H1 (cell line): ENCODE data around the gene EPN3. TPM values are rescaled to one million over a fixed set of nuclear protein-coding genes. Genes with fewer than 3 reads are reported as not detected.

Experiments
- EGR1 ChIP-seq: IDR thresholded peaks from 2 replicates; pipeline ENCODE4 v1.6.1; 2011; ENCODE audit warnings: low read depth, low read length, borderline replicate concordance
- GABPA ChIP-seq: IDR thresholded peaks from 2 replicates; pipeline ENCODE4 v1.6.1; 2011; ENCODE audit warnings: mild to moderate bottlenecking, low read length, moderate library complexity, borderline replicate concordance; ENCODE audit not compliant: insufficient read depth
- HDAC6 ChIP-seq: IDR thresholded peaks from one replicate; pipeline ENCODE4 v1.7.1; 2012; ENCODE audit warnings: low read depth, mild to moderate bottlenecking, inconsistent platforms, low read length, moderate library complexity
- RAD21 ChIP-seq, 2 experiments: IDR thresholded peaks in 1 of 2; conservative IDR thresholded peaks in 1 of 2; 2 replicates each; pipeline ENCODE4 v1.6.1; 2011; ENCODE audit warnings: low read depth in 2 of 2, low read length in 2 of 2, improper control_type of control experiment in 1 of 2, inconsistent platforms in 1 of 2, mild to moderate bottlenecking in 1 of 2, moderate library complexity in 1 of 2
- RBBP5 ChIP-seq: IDR thresholded peaks from 2 replicates; pipeline ENCODE4 v1.7.1; 2012; ENCODE audit warnings: low read depth, mild to moderate bottlenecking, inconsistent platforms, low read length, moderate library complexity, borderline replicate concordance
- RXRA ChIP-seq: IDR thresholded peaks from 2 replicates; pipeline ENCODE4 v1.6.1; 2011; ENCODE audit warnings: low read depth, mild to moderate bottlenecking, low read length, moderate library complexity; ENCODE audit not compliant: insufficient read depth
- SIN3A ChIP-seq, 2 experiments: IDR thresholded peaks in 1 of 2; conservative IDR thresholded peaks in 1 of 2; 2 replicates each; pipeline ENCODE4 v1.6.1; 2011 to 2012; ENCODE audit warnings: low read length in 2 of 2, improper control_type of control experiment in 1 of 2, low read depth in 1 of 2, mild to moderate bottlenecking in 1 of 2
- SP4 ChIP-seq: IDR thresholded peaks from 2 replicates; pipeline ENCODE4 v1.6.1; 2012; ENCODE audit warnings: low read length, inconsistent platforms
- TAF1 ChIP-seq: IDR thresholded peaks from 2 replicates; pipeline ENCODE4 v1.6.1; 2011; ENCODE audit warnings: mild to moderate bottlenecking, low read depth, low read length
- TBP ChIP-seq: IDR thresholded peaks from 2 replicates; pipeline ENCODE4 v1.6.1; 2011; ENCODE audit warnings: low read depth, low read length, improper control_type of control experiment
- YY1 ChIP-seq: IDR thresholded peaks from 2 replicates; pipeline ENCODE4 v1.6.1; 2011; ENCODE audit warnings: low read depth, mild to moderate bottlenecking, low read length
- polyA plus RNA-seq, 7 experiments: library from polyadenylated mRNA; depleted of rRNA in 3 of 7; stranded (reverse) in 5 of 7; unstranded in 2 of 7; fragments of >200 nt in 5 of 7; fragments of 200-250 nt in 2 of 7; gene quantifications; 1 replicate in 5 of 7; 2 replicates in 1 of 7; 4 replicates in 1 of 7; pipeline versions ENCODE4 v1.2.1 to v1.2.3, GENCODE V29; 2011 to 2013; ENCODE audit warnings: missing spikeins in 2 of 7, mixed read lengths in 2 of 7
- total RNA-seq: library from RNA; stranded (reverse); fragmentation: NEBNext Ultra II Directional; extraction: Animal tissue kit (Norgen Biotek cat#: 25700); gene quantifications from 2 replicates; pipeline ENCODE4 v1.2.1, GENCODE V29; 2021
- TF ChIP-seq, protein P1 (sequence below): IDR thresholded peaks from 2 replicates; pipeline ENCODE4 v1.6.1; 2012; ENCODE audit warnings: inconsistent platforms
- TF ChIP-seq, protein P2 (sequence below): IDR thresholded peaks from 2 replicates; pipeline ENCODE4 v1.6.1; 2011; ENCODE audit warnings: low read depth, mild to moderate bottlenecking, low read length; ENCODE audit not compliant: insufficient read depth
- TF ChIP-seq, protein P3 (sequence below), 3 experiments: IDR thresholded peaks; 1 replicate in 2 of 3; 2 replicates in 1 of 3; pipeline versions ENCODE4 v1.5.1 to v1.6.1; 2011; ENCODE audit warnings: low read length in 3 of 3, mild to moderate bottlenecking in 3 of 3, inconsistent platforms in 2 of 3, low read depth in 1 of 3, moderate library complexity in 1 of 3; ENCODE audit not compliant: insufficient read depth in 1 of 3; ENCODE audit errors: control extremely low read depth in 1 of 3

The EPN3 gene
- total and polyA plus RNA-seq, 2 of the 8 experiments (the other 6 are each of a cell fraction or from before 2014, with no cell fraction given), result 6.7 to 7.9 TPM

DNA sequence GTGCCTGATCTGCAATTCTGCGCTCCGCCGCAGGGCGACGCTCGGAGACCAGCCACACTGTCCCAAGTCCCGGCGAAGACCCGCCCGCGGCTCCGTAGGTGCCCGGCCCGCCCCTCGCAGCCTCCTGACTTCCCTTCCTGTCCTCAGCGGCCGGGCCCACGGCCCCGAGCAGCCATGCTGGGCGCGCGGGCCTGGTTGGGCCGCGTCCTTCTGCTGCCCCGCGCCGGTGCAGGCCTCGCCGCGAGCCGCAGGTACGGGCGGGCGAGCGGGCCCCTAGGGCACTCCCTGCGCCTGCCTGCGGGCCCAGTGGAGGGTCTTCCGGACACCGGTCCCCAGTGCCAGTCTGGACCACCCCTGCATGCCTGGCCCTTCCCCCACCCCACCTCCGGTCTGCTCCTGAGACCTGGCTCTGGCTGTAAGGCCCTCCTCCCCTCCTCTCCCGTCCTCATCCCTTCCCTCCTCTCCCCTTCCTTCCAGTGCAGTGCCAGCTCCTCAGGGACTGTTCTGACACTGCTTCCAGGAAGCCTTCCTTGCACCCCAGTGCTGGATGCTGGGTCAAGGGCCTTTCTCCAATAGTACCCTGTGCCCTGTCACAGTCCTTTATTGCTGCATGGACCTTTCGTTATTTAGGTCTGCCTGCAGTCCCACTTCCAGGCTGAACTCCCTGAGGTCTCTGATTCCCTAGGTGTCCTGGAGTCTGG is 14.7 kb downstream of the EPN3 start, which contains the start of gene SPATA20 (continued):
- no peak for TF ChIP-seq HDAC6
- TF ChIP-seq RXRA, result no peak
- TF ChIP-seq SIN3A (conservative IDR thresholded peaks at IDR 0.05 in 1 of 2, IDR thresholded peaks at IDR 0.05 in 1 of 2; ENCODE audit: low read depth in 1 of 2, low read length in 2 of 2), result peak in 1 of 2 experiments; percentile 79; a peak in 1 of 4 replicates
- no peak for TF ChIP-seq EGR1
- TF ChIP-seq, protein P1, sequence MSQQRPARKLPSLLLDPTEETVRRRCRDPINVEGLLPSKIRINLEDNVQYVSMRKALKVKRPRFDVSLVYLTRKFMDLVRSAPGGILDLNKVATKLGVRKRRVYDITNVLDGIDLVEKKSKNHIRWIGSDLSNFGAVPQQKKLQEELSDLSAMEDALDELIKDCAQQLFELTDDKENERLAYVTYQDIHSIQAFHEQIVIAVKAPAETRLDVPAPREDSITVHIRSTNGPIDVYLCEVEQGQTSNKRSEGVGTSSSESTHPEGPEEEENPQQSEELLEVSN, result no peak
- peak; percentile 99 for TF ChIP-seq RAD21 (IDR thresholded peaks at IDR 0.05 in 1 of 2, conservative IDR thresholded peaks at IDR 0.05 in 1 of 2; ENCODE audit: low read depth in 2 of 2, low read length in 2 of 2)
- TF ChIP-seq GABPA, result 0 out of 2 replicates have a peak, but pooled peaks have one; percentile 13
- peak; percentile 33; the same call in 1 of the 2 replicates for TF ChIP-seq TAF1
- 0 out of 2 replicates have a peak, but pooled peaks have one; percentile 13 for TF ChIP-seq TBP
- no peak for TF ChIP-seq SP4
- TF ChIP-seq, protein P2, sequence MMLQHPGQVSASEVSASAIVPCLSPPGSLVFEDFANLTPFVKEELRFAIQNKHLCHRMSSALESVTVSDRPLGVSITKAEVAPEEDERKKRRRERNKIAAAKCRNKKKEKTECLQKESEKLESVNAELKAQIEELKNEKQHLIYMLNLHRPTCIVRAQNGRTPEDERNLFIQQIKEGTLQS, result no peak
- TF ChIP-seq RBBP5, result peak; percentile 86; the same call in 1 of the 2 replicates
- peak; percentile 40; the same call in 1 of the 2 replicates for TF ChIP-seq YY1
- TF ChIP-seq, protein P3, sequence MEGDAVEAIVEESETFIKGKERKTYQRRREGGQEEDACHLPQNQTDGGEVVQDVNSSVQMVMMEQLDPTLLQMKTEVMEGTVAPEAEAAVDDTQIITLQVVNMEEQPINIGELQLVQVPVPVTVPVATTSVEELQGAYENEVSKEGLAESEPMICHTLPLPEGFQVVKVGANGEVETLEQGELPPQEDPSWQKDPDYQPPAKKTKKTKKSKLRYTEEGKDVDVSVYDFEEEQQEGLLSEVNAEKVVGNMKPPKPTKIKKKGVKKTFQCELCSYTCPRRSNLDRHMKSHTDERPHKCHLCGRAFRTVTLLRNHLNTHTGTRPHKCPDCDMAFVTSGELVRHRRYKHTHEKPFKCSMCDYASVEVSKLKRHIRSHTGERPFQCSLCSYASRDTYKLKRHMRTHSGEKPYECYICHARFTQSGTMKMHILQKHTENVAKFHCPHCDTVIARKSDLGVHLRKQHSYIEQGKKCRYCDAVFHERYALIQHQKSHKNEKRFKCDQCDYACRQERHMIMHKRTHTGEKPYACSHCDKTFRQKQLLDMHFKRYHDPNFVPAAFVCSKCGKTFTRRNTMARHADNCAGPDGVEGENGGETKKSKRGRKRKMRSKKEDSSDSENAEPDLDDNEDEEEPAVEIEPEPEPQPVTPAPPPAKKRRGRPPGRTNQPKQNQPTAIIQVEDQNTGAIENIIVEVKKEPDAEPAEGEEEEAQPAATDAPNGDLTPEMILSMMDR (IDR thresholded peaks at IDR 0.05; ENCODE audit: control extremely low read depth in 1 of 3, insufficient read depth in 1 of 3, low read depth in 1 of 3, low read length in 3 of 3), result peak; percentile 94 to 97 (median 96)
